Fibroblast of the conjunctiva (primary cell): ENCODE results near the gene MAPK7.

Source experiments
- DNase-seq: peaks from one replicate; pipeline ENCODE4 v3.0.0-alpha.2; 2010; ENCODE audit warnings: low read depth

MAPK7 gene

GRCh38 chr17:19363460-19364035 is 14.8 kb upstream of the MAPK7 start:
- DNase-seq, result no peak

- no peak for DNase-seq
Observed at GRCh38 chr17:19364699-19365498, 13.4 kb upstream of the MAPK7 start.

DNA sequence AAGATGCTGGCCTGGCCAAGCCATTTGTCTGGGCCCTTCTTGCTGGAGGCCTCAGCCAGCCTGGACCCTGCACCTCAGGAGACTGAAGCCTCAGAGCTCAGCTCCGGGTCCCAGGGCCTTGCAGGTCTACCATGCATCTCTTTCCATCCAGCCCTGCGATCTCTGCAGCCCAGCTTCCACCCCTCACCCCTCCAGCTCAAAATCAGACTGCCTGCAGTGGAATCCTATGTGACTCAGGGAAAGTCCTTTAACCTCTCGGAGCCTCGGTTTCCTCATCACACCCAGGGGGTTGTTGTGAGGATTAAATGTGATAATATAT is 12.8 kb upstream of the MAPK7 start:
- no peak for DNase-seq

DNA sequence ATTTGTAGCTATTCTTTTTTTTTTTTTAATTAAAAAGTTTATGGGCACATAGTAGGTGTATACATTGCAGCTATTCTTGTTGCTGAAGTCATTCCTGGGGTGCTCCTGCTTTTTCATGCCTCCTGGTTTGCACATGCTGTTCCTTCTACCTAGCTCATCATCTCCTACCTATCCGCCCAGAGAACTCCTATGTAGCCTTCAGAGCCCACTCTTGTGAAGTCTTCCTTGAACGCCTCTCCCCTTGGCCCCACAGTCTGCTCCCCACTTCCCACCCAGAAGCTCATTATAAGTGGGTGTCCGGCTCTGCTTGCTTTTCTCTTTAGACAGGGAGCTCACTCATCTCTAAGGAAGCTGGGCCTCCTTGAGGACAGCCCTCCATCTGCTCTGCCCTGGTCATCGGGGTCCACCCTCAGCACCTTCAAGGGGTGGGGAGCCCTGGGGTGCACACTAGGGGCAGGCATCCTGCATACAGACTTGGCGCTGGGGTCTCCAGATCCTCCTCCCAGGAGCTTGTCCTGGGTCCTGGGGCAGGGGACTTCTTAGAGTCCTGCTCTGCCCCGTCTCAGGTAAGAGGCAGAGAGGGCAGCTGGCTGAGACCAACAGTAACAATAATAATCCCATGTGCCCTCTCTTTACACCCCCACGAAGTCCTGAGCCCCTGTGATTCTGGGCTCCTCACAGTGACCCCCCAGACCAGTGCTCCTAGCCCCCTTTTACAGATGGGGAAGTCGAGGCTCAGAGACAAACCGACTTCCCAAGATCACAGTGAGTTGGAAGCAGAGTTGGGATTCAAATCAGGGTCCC is 12.3 kb upstream of the MAPK7 start:
- no peak for DNase-seq

DNA sequence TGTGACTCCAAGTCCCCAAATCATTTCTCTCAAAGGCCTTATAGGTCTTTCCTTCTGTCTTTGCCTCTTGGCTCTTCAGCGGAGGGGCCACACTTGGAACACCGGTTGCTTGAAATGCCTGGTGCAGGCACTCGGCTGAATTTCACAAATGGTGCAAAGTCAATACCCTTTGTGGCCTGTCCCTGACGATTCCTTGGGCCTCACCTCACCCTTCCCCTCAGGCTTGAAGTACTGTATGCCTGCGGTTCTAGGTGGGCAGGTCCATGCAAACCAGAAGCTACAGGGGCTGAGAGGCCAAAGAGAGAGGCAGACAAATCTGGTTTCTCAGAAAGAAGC is 11.7 kb upstream of the MAPK7 start:
- DNase-seq, result no peak

DNA sequence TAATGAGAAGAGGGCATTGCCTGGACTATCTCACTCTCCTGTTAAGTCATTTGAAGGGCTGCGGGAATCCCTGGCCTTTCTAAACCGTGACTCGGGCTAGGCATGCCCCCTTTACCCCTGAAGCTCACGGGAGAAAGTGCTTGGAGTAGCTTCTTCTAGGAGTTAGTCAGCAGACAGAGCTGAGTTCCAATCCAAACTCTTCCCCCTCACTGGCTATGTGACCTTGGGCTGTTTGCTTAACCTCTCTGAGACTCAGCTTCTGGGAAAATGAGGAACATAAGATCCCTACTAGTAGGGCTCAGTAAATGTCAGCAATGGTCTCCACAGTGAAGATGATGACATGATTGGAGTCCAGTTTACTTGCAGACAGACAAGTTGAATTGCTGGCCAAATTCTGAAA is 10.1 kb upstream of the MAPK7 start:
- no peak for DNase-seq

GRCh38 chr17:19369107-19369778 is 9.1 kb upstream of the MAPK7 start:
- no peak for DNase-seq

DNA sequence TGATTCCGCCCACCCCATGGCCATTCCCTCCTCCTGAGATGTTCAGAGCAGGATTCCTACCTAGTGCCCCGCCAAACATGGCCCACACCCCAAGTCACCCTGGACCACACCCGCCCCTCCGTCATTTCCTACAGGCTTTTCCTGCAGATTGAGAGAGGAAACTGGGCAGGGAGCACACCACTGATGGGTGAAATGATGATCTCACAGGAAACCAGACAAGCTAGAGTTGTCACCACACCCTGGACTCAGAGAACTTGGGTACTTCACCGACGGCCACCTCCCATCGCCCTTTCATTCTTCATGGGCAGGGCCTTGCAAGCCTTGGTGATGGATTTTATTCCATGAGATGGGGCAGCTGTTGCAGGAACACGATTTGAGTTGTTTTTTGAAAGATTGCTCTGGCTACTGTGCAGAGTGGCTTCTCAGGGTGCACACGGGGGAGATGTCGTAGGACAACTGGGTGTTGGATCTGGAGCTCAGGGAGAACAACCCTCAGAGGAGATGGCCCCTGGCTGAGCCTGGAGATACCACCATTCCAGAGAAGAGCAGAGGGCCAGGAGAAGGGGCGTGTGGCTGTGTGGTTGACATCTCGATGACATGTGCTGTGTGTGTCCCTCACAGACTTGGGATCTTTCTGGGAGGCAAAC is 8.3 kb upstream of the MAPK7 start:
- DNase-seq, result no peak

GRCh38 chr17:19370493-19370960 is 7.8 kb upstream of the MAPK7 start:
- no peak for DNase-seq

DNA sequence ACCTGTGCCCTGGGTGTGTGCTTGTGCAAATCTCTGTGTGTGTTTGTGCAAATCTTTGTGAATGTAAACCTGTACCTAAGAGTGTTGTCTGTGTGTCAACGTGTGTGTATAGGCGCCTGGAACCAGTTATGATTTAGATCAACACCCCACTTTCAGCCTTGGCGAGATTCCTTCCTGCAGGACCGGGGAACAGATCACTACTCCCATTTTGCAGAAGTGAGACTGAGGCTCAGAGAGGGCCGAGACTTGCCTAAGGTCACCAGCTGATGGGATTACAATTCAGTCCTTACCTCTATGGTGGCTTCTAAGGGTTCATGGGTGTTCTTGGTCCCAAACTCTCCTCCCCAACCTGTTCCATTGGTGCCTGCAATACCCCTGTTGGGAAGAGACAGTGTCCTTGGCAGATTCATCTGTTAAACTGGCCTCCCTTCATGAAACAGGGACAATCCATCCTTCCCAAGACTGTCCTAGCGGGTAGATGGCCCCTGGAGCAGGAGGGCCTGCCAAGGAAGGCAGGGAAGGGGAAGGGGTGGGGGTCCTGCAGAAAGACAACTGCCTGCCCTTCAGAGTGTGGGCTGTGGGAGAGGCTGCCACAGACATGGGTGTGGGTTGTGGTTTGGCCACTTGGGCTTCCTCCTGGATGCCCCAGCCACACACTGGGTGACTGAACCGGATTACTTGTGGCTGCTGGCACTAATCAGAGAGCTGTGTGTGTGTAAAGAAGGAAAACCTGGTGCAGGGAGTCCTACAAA is 6.9 kb upstream of the MAPK7 start:
- DNase-seq, result no peak

GRCh38 chr17:19372011-19372370 is 6.3 kb upstream of the MAPK7 start:
- no peak for DNase-seq

DNA sequence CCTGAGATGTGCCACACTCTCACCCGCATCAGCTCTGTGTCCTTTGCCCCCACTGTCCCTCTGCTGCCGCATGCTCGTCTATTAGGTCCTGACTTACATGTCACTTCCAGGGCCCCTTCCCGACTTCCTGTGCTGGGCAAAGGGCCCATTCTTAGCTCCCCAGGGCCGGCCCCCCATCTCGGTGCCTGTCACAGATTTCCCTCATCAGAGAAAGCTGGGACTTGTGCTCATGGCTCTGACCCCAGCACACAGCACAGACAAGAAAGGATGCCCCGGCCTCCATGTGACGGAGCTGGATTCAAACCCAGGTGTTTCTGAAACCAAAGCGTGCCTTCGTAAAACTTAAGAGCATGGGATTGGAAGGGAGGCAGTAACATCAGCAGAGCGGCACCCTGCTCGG is 5.9 kb upstream of the MAPK7 start:
- no peak for DNase-seq

GRCh38 chr17:19372866-19373504 is 5.3 kb upstream of the MAPK7 start:
- DNase-seq, result no peak

GRCh38 chr17:19374136-19374535 is 4.2 kb upstream of the MAPK7 start:
- DNase-seq, result no peak

DNA sequence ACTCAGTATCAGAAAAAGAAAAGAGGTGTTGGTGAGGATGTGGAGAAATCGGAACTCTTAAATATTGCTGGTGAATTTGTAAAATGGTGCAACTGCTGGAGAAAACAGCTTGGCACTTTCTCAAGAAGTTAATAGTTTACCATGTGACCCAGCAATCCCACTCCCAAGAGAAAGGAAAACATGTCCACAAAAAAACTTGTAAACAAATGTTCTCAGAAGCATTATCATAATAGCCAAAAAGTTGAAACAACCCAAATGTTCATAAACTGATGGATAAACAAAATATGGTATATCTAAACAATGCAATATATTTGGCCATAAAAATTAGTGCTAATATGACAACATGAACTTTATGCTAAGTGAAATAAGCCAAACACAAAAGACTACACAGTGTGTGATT is 2.6 kb upstream of the MAPK7 start:
- no peak for DNase-seq

DNA sequence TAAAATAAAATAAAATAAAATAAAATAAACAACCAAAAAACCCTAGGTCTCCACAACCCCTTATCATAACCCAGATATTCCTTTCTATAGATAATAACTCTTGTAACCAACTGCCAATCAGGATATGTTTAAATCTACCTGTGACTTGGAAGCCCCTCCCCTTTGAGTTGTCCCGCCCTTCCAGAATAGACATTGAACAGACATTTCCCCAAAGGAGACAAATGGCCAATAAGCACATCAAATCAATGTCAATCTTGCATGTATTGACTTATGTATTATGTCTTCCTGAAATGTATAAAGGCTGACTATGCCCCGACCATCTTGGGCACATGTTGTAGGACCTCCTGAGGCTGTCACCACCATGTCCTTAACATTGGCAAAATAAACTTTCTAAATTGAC is 1.5 kb upstream of the MAPK7 start:
- DNase-seq, result no peak

GRCh38 chr17:19377602-19378415 is 489 bp upstream of the MAPK7 start:
- DNase-seq, result peak; percentile 99

- no peak for DNase-seq
Observed at GRCh38 chr17:19379361-19380065, 1.2 kb downstream of the MAPK7 start.

DNA sequence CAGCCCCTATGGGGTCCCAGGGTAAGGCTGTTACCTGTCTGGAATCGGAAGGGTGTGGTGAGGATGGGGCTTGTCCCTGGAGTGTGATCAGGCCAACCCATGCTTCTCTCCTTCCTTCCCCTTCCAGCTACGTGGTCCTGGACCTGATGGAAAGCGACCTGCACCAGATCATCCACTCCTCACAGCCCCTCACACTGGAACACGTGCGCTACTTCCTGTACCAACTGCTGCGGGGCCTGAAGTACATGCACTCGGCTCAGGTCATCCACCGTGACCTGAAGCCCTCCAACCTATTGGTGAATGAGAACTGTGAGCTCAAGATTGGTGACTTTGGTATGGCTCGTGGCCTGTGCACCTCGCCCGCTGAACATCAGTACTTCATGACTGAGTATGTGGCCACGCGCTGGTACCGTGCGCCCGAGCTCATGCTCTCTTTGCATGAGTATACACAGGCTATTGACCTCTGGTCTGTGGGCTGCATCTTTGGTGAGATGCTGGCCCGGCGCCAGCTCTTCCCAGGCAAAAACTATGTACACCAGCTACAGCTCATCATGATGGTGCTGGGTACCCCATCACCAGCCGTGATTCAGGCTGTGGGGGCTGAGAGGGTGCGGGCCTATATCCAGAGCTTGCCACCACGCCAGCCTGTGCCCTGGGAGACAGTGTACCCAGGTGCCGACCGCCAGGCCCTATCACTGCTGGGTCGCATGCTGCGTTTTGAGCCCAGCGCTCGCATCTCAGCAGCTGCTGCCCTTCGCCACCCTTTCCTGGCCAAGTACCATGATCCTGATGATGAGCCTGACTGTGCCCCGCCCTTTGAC is 2.4 kb downstream of the MAPK7 start:
- no peak for DNase-seq
